ENCODE measurements around the gene CASP4. TPM values are rescaled to one million over a fixed set of nuclear protein-coding genes. Genes with fewer than 3 reads are reported as not detected.

The CASP4 gene
- total RNA-seq, 1 experiment from 2014 or later, result 21.1 TPM

- TF ChIP-seq YY1 (IDR thresholded peaks at IDR 0.05; ENCODE audit: extremely low read depth, insufficient replicate concordance, low read depth, low read length), result no peak
These were observed 21.5 kb downstream of the CASP4 start (continued) for GRCh38 chr11:104946907-104947306.

- H3K36me3 ChIP-seq (ENCODE audit: control insufficient read depth in 1 of 2, insufficient read depth in 2 of 2, low read length in 2 of 2), result no peaks in the 10 kb centered on the region
- H3K4me2 ChIP-seq (ENCODE audit: low read length), result no peak overlapping the region
- no peak overlapping the region for H3K27ac ChIP-seq (ENCODE audit: low read depth, low read length)
- H3K9me3 ChIP-seq (ENCODE audit: control insufficient read depth in 1 of 2, insufficient read depth in 1 of 2, low read depth in 1 of 2, low read length in 2 of 2), result no peaks in the 10 kb centered on the region
- no TSS peak for BruUV-seq (replicated peaks)
- no peak for ATAC-seq
- POLR2A ChIA-PET, result no interaction called here
- TF ChIP-seq EGR1 (IDR thresholded peaks at IDR 0.05; ENCODE audit: low read depth) (no peak), FOSL1 (IDR thresholded peaks at IDR 0.05; ENCODE audit: low read depth) (no peak), EZH2phosphoT487 (IDR thresholded peaks at IDR 0.05; ENCODE audit: borderline replicate concordance) (no peak)
- TF ChIP-seq, protein P1, sequence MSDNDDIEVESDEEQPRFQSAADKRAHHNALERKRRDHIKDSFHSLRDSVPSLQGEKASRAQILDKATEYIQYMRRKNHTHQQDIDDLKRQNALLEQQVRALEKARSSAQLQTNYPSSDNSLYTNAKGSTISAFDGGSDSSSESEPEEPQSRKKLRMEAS (IDR thresholded peaks at IDR 0.05), result no peak
- no peak overlapping the region for H3K4me3 ChIP-seq (replicated peaks in 1 of 2; ENCODE audit: low read depth in 1 of 2, low read length in 2 of 2)
- H3K9ac ChIP-seq (ENCODE audit: low read length), result no peak overlapping the region
- H3K27me3 ChIP-seq (ENCODE audit: insufficient read depth, low read length), result no peaks in the 10 kb centered on the region
- no peak for DNase-seq (ENCODE audit: low read depth, low spot score)
- no peaks in the 10 kb centered on the region for H3K9me2 ChIP-seq (ENCODE audit: insufficient read depth)
- H2AFZ ChIP-seq (ENCODE audit: low read depth, low read length, poor library complexity, severe bottlenecking), result no peak overlapping the region
- no peaks in the 10 kb centered on the region for H3K79me2 ChIP-seq (ENCODE audit: insufficient read depth, low read length)
- H4K20me1 ChIP-seq (ENCODE audit: insufficient read depth), result no peaks in the 10 kb centered on the region
- CTCF ChIA-PET, result no interaction called here
- RAD21 ChIA-PET (ENCODE audit: low non-redundant PET in 1 of 2, low total read pairs in 2 of 2, uncharacterized antibody in 2 of 2, unreplicated experiment in 2 of 2), result no interaction called here
- no peaks in the 10 kb centered on the region for H3K4me1 ChIP-seq (ENCODE audit: control insufficient read depth in 1 of 2, insufficient read depth in 2 of 2, low read length in 2 of 2)
- intact Hi-C loops (cut with micrococcal nuclease), result no loop called here
These were observed 24.3 kb downstream of the CASP4 start for GRCh38 chr11:104944076-104944475.

- ChIA-PET POLR2A (no interaction called here), RAD21 (ENCODE audit: low non-redundant PET in 1 of 2, low total read pairs in 2 of 2, uncharacterized antibody in 2 of 2, unreplicated experiment in 2 of 2) (no interaction called here), CTCF (no interaction called here)
- Histone ChIP-seq H3K9ac (ENCODE audit: low read length) (no peak overlapping the region), H3K4me3 (replicated peaks in 1 of 2; ENCODE audit: low read depth in 1 of 2, low read length in 2 of 2) (no peak overlapping the region), H3K79me2 (ENCODE audit: insufficient read depth, low read length) (no peaks in the 10 kb centered on the region), H3K36me3 (ENCODE audit: control insufficient read depth in 1 of 2, insufficient read depth in 2 of 2, low read length in 2 of 2) (no peaks in the 10 kb centered on the region), H3K27me3 (ENCODE audit: insufficient read depth, low read length) (no peaks in the 10 kb centered on the region), H3K4me1 (ENCODE audit: control insufficient read depth in 1 of 2, insufficient read depth in 2 of 2, low read length in 2 of 2) (no peaks in the 10 kb centered on the region), H3K9me3 (ENCODE audit: control insufficient read depth in 1 of 2, insufficient read depth in 1 of 2, low read depth in 1 of 2, low read length in 2 of 2) (no peaks in the 10 kb centered on the region), H3K9me2 (ENCODE audit: insufficient read depth) (no peaks in the 10 kb centered on the region), H4K20me1 (ENCODE audit: insufficient read depth) (no peaks in the 10 kb centered on the region), H3K27ac (ENCODE audit: low read depth, low read length) (no peak overlapping the region), H2AFZ (ENCODE audit: low read depth, low read length, poor library complexity, severe bottlenecking) (no peak overlapping the region), H3K4me2 (ENCODE audit: low read length) (no peak overlapping the region)
- intact Hi-C loops (cut with micrococcal nuclease), result no loop called here
- DNase-seq (ENCODE audit: low read depth, low spot score), result no peak
- BruUV-seq (replicated peaks), result no TSS peak
- no peak for ATAC-seq
- no peak for TF ChIP-seq SIN3A (IDR thresholded peaks at IDR 0.05; ENCODE audit: low read depth)
- no peak for TF ChIP-seq CBX3 (IDR thresholded peaks at IDR 0.05; ENCODE audit: low read depth)
- TF ChIP-seq SP1 (IDR thresholded peaks at IDR 0.05; ENCODE audit: low read depth), result no peak
- no peak for TF ChIP-seq ZFX (IDR thresholded peaks at IDR 0.05)
- TF ChIP-seq ATF3 (IDR thresholded peaks at IDR 0.05), result no peak
- TF ChIP-seq CEBPB (IDR thresholded peaks at IDR 0.05; ENCODE audit: low read depth), result no peak
- TF ChIP-seq JUND (IDR thresholded peaks at IDR 0.05), result no peak
- no peak for TF ChIP-seq ELF1 (IDR thresholded peaks at IDR 0.05; ENCODE audit: borderline replicate concordance, low read depth)
- TF ChIP-seq REST (IDR thresholded peaks at IDR 0.05; ENCODE audit: low read depth), result no peak
- no peak for TF ChIP-seq EGR1 (IDR thresholded peaks at IDR 0.05; ENCODE audit: low read depth)
- TF ChIP-seq, protein P2, sequence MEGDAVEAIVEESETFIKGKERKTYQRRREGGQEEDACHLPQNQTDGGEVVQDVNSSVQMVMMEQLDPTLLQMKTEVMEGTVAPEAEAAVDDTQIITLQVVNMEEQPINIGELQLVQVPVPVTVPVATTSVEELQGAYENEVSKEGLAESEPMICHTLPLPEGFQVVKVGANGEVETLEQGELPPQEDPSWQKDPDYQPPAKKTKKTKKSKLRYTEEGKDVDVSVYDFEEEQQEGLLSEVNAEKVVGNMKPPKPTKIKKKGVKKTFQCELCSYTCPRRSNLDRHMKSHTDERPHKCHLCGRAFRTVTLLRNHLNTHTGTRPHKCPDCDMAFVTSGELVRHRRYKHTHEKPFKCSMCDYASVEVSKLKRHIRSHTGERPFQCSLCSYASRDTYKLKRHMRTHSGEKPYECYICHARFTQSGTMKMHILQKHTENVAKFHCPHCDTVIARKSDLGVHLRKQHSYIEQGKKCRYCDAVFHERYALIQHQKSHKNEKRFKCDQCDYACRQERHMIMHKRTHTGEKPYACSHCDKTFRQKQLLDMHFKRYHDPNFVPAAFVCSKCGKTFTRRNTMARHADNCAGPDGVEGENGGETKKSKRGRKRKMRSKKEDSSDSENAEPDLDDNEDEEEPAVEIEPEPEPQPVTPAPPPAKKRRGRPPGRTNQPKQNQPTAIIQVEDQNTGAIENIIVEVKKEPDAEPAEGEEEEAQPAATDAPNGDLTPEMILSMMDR (IDR thresholded peaks at IDR 0.05 in 2 of 3, conservative IDR thresholded peaks at IDR 0.05 in 1 of 3; ENCODE audit: borderline replicate concordance in 1 of 3, insufficient read depth in 1 of 3, low read depth in 2 of 3, low read length in 2 of 3), result no peak
- no peak for TF ChIP-seq ZNF274 (IDR thresholded peaks at IDR 0.05; ENCODE audit: low read depth, low read length)
These were observed 24.8 kb downstream of the CASP4 start for GRCh38 chr11:104943561-104943960.
